Activated CD4-positive, alpha-beta T cell treated with anti-CD3 and anti-CD28 coated beads, Interleukin-2, amount 50 U/mL, for 1 hour (primary cell): ENCODE results near the gene SLC7A10.
A peak's percentile ranks its signal among the peaks of the same experiment; 100 is the strongest.

Experiments used
- DNase-seq: peaks from one replicate; pipeline ENCODE4 v3.0.0-alpha.2; 2020

SLC7A10 gene

GRCh38 chr19:33254245-33254824, 28.7 kb upstream of the SLC7A10 start:
- no peak for DNase-seq

DNA sequence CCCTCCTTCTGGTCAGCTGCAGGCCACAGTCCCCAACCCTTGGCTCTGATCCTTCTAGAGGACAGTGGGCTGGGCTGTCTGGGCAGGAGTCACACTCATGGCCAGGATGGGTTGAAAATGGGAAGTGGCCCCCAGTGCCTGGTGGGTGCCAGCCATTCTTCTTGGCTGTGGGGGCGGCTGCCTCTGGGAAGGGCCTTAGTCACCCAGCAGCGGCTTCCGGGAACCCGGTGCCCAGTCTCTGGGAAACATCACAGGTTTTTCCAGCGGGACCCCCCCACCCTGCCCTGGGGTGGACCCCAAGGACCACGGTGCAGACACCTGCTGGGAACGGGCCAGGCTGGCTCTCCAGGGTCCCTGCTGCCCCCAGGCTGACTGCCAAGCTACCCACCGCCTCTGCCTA, 27.3 kb upstream of the SLC7A10 start:
- no peak for DNase-seq

DNA sequence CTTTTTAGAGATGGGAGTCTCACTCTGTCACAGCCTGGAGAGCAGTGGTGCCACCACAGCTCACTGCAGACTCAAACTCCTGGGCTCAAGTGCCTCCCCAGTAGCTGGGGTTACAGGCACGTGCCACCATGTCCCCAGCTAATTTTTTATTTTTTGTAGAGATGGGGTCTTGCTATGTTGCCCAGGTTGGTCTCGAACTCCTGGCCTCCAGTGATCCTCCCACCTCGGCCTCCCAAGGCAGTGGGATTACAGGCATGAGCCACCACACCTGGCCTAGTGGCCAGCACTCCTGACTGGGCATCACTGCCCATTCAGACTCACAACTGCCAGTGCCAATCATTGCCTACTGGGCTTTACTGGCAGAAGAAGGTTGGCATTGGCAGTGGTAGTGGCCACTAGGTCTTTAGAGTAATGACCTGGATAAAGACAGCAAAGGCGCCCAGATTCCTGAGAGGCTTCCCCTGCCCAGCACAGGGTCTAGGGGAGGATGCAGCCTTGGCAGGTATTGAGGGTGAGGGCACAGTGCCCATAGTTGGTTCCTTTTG, 26.8 kb upstream of the SLC7A10 start:
- no peak for DNase-seq

- no peak for DNase-seq
Observed at GRCh38 chr19:33251526-33252090, 26.0 kb upstream of the SLC7A10 start.

DNA sequence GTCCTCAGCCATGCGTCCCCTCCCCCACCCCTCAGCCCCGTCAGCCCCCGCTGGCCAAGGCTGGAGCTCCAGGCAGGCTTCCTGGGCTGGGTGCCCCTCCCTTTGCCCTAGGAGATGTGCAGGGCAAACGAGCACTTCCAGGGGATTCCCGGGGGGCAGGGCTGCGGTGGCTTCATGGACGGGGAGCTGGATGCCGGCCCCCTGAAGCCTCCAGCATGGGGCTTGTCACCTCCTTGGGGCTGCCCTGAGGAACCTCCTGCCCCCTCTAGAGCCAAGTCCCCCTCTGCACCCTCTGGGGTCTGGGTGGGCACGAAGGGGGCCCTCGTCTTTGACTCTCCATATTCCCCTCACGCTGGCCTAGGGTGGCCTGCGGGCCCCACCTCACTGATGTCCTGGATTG, 25.4 kb upstream of the SLC7A10 start:
- DNase-seq: no peak

- DNase-seq: no peak
Observed at GRCh38 chr19:33250500-33250899, 24.9 kb upstream of the SLC7A10 start.

DNA sequence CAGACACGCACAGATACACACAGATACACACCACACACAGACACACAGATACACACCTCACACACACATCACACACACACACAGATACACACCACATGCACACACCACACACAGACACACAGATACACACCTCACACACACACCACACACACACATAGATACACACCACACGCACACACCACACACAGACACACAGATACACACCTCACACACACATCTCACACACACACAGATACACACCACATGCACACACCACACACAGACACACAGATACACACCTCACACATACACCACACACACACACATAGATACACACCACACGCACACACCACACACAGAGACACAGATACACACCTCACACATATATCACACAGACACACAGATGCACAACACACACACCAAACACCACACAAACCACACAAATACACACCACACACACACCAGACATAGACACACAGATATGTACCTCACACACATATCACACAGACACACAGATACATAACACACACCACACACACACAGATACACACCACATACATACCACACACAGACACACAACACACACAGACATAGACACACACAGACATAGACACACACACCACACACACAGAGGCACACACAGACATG, 24.2 kb upstream of the SLC7A10 start:
- no peak for DNase-seq

- no peak for DNase-seq
Observed at GRCh38 chr19:33248954-33249613, 23.4 kb upstream of the SLC7A10 start.

DNA sequence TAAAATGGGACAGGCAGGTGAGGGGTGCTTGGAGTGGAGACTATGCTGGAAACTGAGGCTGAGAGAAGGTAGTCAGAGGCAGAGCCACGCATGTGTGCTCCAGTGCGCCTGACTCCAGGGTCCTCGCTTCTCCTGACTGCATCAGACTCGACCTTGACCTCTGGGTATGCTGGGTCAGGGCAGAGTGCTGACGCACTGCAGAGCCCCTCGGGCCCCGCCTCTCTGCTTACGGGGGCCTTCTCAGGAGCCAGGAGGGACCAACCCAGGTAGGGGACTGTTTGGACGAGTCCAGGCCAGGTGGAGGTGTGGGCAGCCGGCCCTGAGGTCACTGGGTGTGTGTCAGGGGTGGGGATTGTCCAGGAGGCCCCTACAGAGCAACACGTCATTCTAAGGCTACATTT, 22.9 kb upstream of the SLC7A10 start:
- DNase-seq: no peak

- no peak for DNase-seq
Observed at GRCh38 chr19:33248104-33248503, 22.5 kb upstream of the SLC7A10 start.

DNA sequence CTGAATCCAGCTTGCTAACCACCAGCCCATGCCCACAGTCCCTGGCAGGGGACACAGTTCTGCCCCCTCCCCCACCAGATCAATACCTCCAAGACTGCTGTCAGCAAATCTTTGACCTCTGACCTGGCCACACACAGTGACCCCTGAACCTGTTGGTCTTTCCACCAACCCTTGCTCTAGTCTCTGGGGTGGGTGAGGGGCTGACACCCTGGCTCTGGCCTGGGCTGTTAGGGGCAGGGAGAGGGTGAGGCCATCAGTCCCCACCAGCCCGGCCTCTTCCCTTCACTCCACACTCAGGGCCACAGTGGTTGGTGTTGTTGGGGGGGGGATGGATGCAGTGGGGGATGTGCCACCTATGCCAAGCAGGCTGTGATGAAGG, 21.8 kb upstream of the SLC7A10 start:
- DNase-seq: no peak

- no peak for DNase-seq
Observed at GRCh38 chr19:33246709-33247440, 21.2 kb upstream of the SLC7A10 start.

- DNase-seq: no peak
Observed at GRCh38 chr19:33245948-33246708, 20.5 kb upstream of the SLC7A10 start.

GRCh38 chr19:33242911-33243310, 17.3 kb upstream of the SLC7A10 start:
- DNase-seq: no peak

DNA sequence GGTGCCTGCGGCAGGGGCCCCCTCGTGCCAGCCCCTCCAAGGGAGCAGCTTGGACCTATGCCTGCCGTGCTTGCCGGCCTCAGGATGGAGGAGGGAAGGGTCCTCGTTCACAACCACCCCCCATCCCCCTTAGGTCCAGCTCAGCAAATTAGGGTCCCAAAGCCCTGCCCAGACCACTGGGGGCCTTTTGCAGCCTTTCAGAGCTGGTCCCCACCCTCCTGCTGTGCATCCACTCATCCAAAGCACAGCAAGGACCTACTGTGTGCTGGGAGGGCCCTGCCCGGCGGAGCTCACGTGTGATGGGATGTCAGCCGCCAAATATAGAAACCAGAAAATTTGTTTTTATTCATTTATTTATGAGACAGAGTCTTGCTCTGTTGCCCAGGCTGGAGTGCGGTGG, 16.5 kb upstream of the SLC7A10 start:
- DNase-seq: no peak

GRCh38 chr19:33241530-33242101, 16.0 kb upstream of the SLC7A10 start:
- peak; percentile 12 for DNase-seq

GRCh38 chr19:33241091-33241529, 15.5 kb upstream of the SLC7A10 start:
- DNase-seq: no peak

GRCh38 chr19:33240181-33240771, 14.6 kb upstream of the SLC7A10 start:
- DNase-seq: no peak

DNA sequence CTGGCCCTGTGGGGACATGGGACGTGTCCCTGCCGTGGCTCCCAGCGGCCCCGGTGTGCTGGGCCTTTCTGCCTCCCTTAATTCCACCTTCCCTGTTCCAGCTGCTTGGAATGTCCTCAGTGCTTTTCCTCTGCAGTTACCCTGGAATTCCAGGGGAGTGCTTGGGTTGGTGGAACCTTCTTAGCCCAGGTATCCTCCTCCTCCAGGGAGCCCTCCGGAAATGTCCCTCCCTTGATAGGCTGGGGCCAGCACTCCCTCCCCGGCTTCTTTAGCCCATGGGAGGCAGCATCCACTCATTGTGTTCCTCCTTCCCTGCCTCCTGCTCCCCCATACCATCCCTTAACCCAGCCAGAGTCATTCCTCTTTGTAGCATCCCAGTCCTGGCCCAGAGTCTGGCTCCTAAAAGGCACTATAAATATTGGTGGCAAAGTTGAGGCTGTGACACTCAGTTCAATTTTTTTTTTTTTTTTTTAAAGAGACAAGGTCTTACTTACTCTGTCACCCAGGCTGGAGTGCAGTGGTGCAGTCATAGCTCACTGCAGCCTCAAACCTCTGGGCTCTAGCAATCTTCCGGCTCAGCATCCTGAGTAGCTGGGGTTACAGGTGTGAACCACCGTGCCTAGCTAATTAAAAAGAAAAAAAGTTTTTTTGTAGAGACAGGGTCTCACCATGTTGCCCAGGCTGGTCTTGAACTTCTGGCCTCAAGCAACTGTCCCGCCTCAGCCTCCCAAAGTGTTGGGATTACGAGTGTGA, 13.7 kb upstream of the SLC7A10 start:
- no peak for DNase-seq

DNA sequence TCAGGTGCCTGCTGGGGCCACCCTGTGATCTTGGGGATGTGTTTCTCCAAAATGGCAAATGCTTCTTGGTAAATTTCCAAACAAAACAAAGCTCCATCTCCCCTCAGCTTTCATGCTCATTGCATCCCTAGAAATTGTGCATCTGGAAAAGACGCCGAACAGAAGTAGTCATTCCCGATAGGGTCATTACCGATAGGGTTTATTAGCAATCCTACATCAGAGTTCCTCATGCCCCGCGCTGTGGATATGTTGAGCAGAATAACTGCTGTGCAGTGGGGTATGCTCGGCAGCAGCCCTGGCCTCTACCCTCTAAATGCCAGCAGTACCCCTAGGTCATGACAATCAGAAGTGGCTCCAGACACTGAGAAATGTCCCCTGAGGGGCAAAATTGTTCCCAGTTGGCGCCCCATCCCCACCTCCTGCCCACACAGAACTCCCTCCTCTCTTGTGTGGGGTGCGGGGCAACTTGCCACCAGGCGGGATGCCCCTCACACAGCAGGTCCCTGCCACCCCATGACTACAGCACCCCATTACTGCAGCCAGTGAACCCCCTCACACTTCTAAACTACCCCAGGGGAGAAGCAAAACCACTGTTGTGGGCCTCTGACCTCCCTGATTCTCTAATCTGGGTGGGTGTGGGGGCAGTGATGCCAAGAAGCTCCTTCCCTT, 13.0 kb upstream of the SLC7A10 start:
- no peak for DNase-seq
